Suprapubic skin (tissue), 4 donors: ENCODE measurements around the gene MCC. TPM values are rescaled to one million over a fixed set of nuclear protein-coding genes. Genes with fewer than 3 reads are reported as not detected.

ENCODE experiments used
- DNase-seq, 2 donors: peaks; one replicate each; pipeline ENCODE4 v3.0.0-alpha.2; 2019; ENCODE audit warnings: low spot score in 2 of 2
- H3K27ac ChIP-seq: fragments of 200-600 bp; sonication (generic); one replicate; pipeline ENCODE4 v1.5.1; 2019
- H3K27me3 ChIP-seq: fragments of 200-600 bp; sonication (generic); one replicate; pipeline ENCODE4 v1.5.1; 2019
- H3K36me3 ChIP-seq: fragments of 200-600 bp; sonication (generic); one replicate; pipeline ENCODE4 v1.5.1; 2019
- H3K4me1 ChIP-seq: fragments of 200-600 bp; sonication (generic); one replicate; pipeline ENCODE4 v1.5.1; 2019
- H3K4me3 ChIP-seq: fragments of 200-600 bp; sonication (generic); one replicate; pipeline ENCODE4 v1.5.1; 2019; ENCODE audit warnings: mild to moderate bottlenecking
- H3K9me3 ChIP-seq: fragments of 200-600 bp; sonication (generic); one replicate; pipeline ENCODE4 v1.5.1; 2019
- CTCF ChIP-seq, 2 donors: fragments of 200-600 bp in 1 of 2; fragments of 450-650 bp in 1 of 2; sonication (generic) in 1 of 2; IDR thresholded peaks; one replicate each; pipeline ENCODE4 v1.5.1; 2016 to 2019; ENCODE audit warnings: antibody characterized with exemption in 2 of 2, mild to moderate bottlenecking in 1 of 2, moderate library complexity in 1 of 2
- EP300 ChIP-seq: sonication (generic); formaldehyde crosslinking; IDR thresholded peaks from one replicate; pipeline ENCODE4 v1.6.1; 2017; ENCODE audit warnings: antibody characterized with exemption
- POLR2A ChIP-seq, 2 donors: fragments of 450-650 bp; IDR thresholded peaks; one replicate each; pipeline ENCODE4 v1.6.1; 2017; ENCODE audit warnings: antibody characterized with exemption in 2 of 2, mild to moderate bottlenecking in 2 of 2, moderate library complexity in 2 of 2
- POLR2AphosphoS5 ChIP-seq, 3 donors: sonication (generic); formaldehyde crosslinking; IDR thresholded peaks; one replicate each; pipeline ENCODE4 v1.6.1; 2017; ENCODE audit warnings: antibody characterized with exemption in 3 of 3
- WGBS: methylation state at CpG from one replicate; pipeline ENCODE4 v1.1.5; 2018; 5-methylcytosine and 5-hydroxymethylcytosine counted together
- total RNA-seq, 4 donors: library from RNA; depleted of rRNA; stranded (reverse); fragments of >200 nt; gene quantifications; one replicate each; pipeline ENCODE4 v1.1.0, GENCODE V29; 2016

Gene MCC
- total RNA-seq, 4 donors from 2014 or later, result 67.7 to 105 (median 86.6) TPM

DNA sequence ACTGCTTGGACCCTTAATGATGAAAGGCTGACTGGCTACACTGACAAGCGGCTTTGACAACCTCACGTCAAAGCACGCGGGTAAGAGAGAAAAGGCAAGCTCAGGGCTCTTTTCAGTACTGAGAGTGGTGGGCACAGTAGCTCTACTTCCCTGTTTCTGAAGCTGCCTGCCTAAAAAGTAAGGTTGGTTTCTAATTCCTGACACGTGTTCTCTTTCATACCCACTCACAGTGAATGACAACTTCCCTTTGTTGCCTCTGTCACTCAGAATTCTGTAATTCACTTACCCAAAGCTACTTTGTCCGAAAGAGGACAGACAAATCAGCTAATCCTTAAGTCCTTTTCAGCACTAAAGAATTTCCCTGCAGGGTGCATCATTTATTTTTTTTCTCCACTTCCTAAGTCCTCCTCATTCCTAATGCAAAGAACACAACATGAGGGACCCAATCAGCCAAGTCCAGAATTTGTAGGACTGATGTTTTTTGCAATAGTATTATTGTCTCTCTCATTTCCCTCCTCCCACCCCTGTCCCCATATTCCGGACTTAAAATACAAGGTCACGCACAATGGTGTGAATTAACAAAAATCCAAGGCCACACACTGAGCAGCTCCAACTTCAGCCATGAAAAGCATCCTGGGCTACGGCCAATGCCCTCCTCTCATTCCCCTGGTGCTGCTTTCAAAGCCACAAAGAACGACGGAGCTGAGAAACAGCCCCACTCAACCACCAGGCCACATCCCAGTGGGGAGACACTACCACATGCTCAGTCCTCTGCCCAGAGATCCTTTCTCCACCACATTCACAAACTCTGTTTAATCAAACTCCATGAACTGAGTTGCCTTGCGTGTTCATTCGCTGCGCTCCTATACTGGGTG, 274.5 kb downstream of the MCC start:
- Histone ChIP-seq H3K27ac (no peak overlapping the region), H3K27me3 (no peaks in the 10 kb centered on the region), H3K4me3 (no peak overlapping the region), H3K9me3 (no peaks in the 10 kb centered on the region), H3K36me3 (no peaks in the 10 kb centered on the region), H3K4me1 (peaks cover 12% of the 10 kb centered on the region)
- no peak for DNase-seq
- WGBS, result 83% methylated on average over 14 of the region's 14 CpGs
- TF ChIP-seq POLR2AphosphoS5 (IDR thresholded peaks at IDR 0.05) (no peak), POLR2A (IDR thresholded peaks at IDR 0.05) (no peak), EP300 (no peak), CTCF (IDR thresholded peaks at IDR 0.05) (no peak)

DNA sequence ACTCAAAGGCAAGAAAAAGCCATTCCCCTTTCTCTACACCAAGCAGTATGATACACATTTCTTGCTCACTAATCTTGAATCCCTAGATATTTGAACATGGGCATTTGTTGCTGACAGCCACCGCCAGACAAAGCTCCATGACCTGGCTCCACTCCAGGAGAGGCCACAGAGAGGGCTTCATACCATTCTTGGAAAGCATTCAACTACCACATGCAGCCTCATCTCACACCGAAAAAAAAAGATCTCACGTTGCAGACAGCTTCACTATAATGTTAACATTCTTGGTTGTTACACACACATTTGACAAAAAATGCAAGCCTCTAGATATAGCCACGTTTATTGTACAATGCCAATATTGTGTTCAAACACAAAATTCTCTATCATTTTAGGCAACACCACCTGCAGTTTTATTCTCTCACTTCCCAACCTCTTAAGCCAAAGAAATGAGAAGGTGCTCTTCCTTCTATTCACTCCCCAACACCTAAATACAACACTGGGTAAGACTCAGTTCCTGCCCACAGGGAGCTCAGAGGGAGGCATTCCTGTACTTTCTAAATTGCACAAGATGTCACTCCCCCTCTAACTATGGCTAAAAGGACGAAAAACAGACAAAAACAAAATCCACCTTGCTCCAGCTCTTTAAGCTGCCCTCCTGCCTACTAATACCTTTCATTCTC, 275.9 kb downstream of the MCC start:
- 33% methylated on average over 5 of the region's 5 CpGs for WGBS
- no peak for TF ChIP-seq POLR2AphosphoS5 (IDR thresholded peaks at IDR 0.05)
- no peak for TF ChIP-seq CTCF (IDR thresholded peaks at IDR 0.05)
- TF ChIP-seq EP300, result no peak
- TF ChIP-seq POLR2A (IDR thresholded peaks at IDR 0.05), result no peak
- no peak overlapping the region for H3K27ac ChIP-seq
- no peaks in the 10 kb centered on the region for H3K36me3 ChIP-seq
- no peaks in the 10 kb centered on the region for H3K27me3 ChIP-seq
- H3K9me3 ChIP-seq, result no peaks in the 10 kb centered on the region
- H3K4me3 ChIP-seq, result no peak overlapping the region
- H3K4me1 ChIP-seq, result peaks cover 9% of the 10 kb centered on the region
- DNase-seq, result no peak

- H3K27ac ChIP-seq, result no peak overlapping the region
- WGBS, result 91% methylated on average over 4 of the region's 4 CpGs
- H3K36me3 ChIP-seq, result no peaks in the 10 kb centered on the region
- no peaks in the 10 kb centered on the region for H3K9me3 ChIP-seq
- TF ChIP-seq CTCF (IDR thresholded peaks at IDR 0.05) (no peak), EP300 (no peak), POLR2AphosphoS5 (IDR thresholded peaks at IDR 0.05) (no peak), POLR2A (IDR thresholded peaks at IDR 0.05) (no peak)
- H3K4me1 ChIP-seq, result peaks cover 18% of the 10 kb centered on the region
- H3K27me3 ChIP-seq, result no peaks in the 10 kb centered on the region
- no peak for DNase-seq
- H3K4me3 ChIP-seq, result no peak overlapping the region
Measured at GRCh38 chr5:113209498-113209897, 278.8 kb downstream of the MCC start.

DNA sequence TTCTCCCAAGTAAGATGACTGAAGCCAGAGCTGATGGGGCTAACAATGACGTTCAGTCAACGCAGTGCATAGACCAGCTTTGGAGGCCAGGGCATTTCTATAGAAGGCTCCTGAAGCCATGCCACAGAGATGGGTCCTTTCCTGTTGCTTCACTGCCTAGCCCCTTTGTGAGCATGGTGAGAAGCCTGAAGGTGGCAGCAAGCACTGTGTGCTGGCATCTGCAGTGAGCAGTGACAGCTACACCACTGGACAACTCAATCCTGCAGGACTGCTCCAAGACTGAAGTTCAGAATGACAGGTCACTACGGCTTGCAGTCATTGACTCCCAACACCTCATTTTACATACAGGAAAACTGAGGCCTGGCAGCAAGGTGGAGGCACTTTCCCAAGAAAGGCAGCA, 282.4 kb downstream of the MCC start:
- no peak overlapping the region for H3K27ac ChIP-seq
- WGBS, result 84% methylated on average over 3 of the region's 3 CpGs
- H3K4me1 ChIP-seq, result peaks cover 52% of the 10 kb centered on the region

More for the DNA sequence above, 282.4 kb downstream of the MCC start:
- no peak for TF ChIP-seq POLR2A (IDR thresholded peaks at IDR 0.05)
- TF ChIP-seq POLR2AphosphoS5 (IDR thresholded peaks at IDR 0.05), result no peak
- TF ChIP-seq CTCF (IDR thresholded peaks at IDR 0.05), result no peak
- Histone ChIP-seq H3K36me3 (no peaks in the 10 kb centered on the region), H3K9me3 (no peaks in the 10 kb centered on the region), H3K27me3 (no peaks in the 10 kb centered on the region), H3K4me3 (no peak overlapping the region)
- DNase-seq, result no peak
